ENCODE data around the gene SSU72.

SSU72 gene

GRCh38 chr1:1574721-1575537, at the start of gene SSU72:
Gene SSU72, minus strand, starts transcription at chr1:1574863. Its CDS starts 306 bp downstream, at chr1:1574557.
- H3K36me3 ChIP-seq (ENCODE audit: control insufficient read depth, insufficient read depth, low read length), result peaks cover 3% of the 10 kb centered on the region
- no peaks in the 10 kb centered on the region for H3K4me1 ChIP-seq (ENCODE audit: control insufficient read depth, insufficient read depth, low read length)
- no peaks in the 10 kb centered on the region for H3K27me3 ChIP-seq (ENCODE audit: control insufficient read depth, insufficient read depth, low read length)
- H3K9ac ChIP-seq (ENCODE audit: low read depth, low read length), result peak within 1 kb of the TSS; percentile 97
- no peaks in the 10 kb centered on the region for H3K9me3 ChIP-seq (ENCODE audit: control insufficient read depth, insufficient read depth, low read length)
- H3K4me3 ChIP-seq (ENCODE audit: low read depth, low read length), result peak within 1 kb of the TSS; percentile 96

GRCh38 chr1:1623631-1624442, 49.2 kb upstream of the SSU72 start:
- no peak overlapping the region for H3K4me3 ChIP-seq (ENCODE audit: low read depth, low read length)
- H3K9me3 ChIP-seq (ENCODE audit: control insufficient read depth, insufficient read depth, low read length), result no peaks in the 10 kb centered on the region
- H3K27me3 ChIP-seq (ENCODE audit: control insufficient read depth, insufficient read depth, low read length), result no peaks in the 10 kb centered on the region
- no peak overlapping the region for H3K9ac ChIP-seq (ENCODE audit: low read depth, low read length)
- H3K4me1 ChIP-seq (ENCODE audit: control insufficient read depth, insufficient read depth, low read length), result no peaks in the 10 kb centered on the region
- peaks cover 2% of the 10 kb centered on the region for H3K36me3 ChIP-seq (ENCODE audit: control insufficient read depth, insufficient read depth, low read length)

- no peaks in the 10 kb centered on the region for H3K27me3 ChIP-seq (ENCODE audit: control insufficient read depth, insufficient read depth, low read length)
- H3K4me3 ChIP-seq (ENCODE audit: low read depth, low read length), result no peak overlapping the region
- peaks cover 7% of the 10 kb centered on the region for H3K36me3 ChIP-seq (ENCODE audit: control insufficient read depth, insufficient read depth, low read length)
- H3K9me3 ChIP-seq (ENCODE audit: control insufficient read depth, insufficient read depth, low read length), result no peaks in the 10 kb centered on the region
- H3K4me1 ChIP-seq (ENCODE audit: control insufficient read depth, insufficient read depth, low read length), result no peaks in the 10 kb centered on the region
- no peak overlapping the region for H3K9ac ChIP-seq (ENCODE audit: low read depth, low read length)
These were observed 48.5 kb upstream of the SSU72 start for GRCh38 chr1:1623181-1623630.

GRCh38 chr1:1622788-1623094, 48.1 kb upstream of the SSU72 start:
- Histone ChIP-seq H3K9ac (ENCODE audit: low read depth, low read length) (no peak overlapping the region), H3K27me3 (ENCODE audit: control insufficient read depth, insufficient read depth, low read length) (no peaks in the 10 kb centered on the region), H3K9me3 (ENCODE audit: control insufficient read depth, insufficient read depth, low read length) (no peaks in the 10 kb centered on the region), H3K4me1 (ENCODE audit: control insufficient read depth, insufficient read depth, low read length) (no peaks in the 10 kb centered on the region), H3K4me3 (ENCODE audit: low read depth, low read length) (no peak overlapping the region), H3K36me3 (ENCODE audit: control insufficient read depth, insufficient read depth, low read length) (peaks cover 9% of the 10 kb centered on the region)

- H3K9ac ChIP-seq (ENCODE audit: low read depth, low read length), result no peak overlapping the region
- peaks cover 9% of the 10 kb centered on the region for H3K36me3 ChIP-seq (ENCODE audit: control insufficient read depth, insufficient read depth, low read length)
- H3K4me3 ChIP-seq (ENCODE audit: low read depth, low read length), result no peak overlapping the region
- no peaks in the 10 kb centered on the region for H3K4me1 ChIP-seq (ENCODE audit: control insufficient read depth, insufficient read depth, low read length)
- H3K27me3 ChIP-seq (ENCODE audit: control insufficient read depth, insufficient read depth, low read length), result no peaks in the 10 kb centered on the region
- no peaks in the 10 kb centered on the region for H3K9me3 ChIP-seq (ENCODE audit: control insufficient read depth, insufficient read depth, low read length)
These were observed 47.5 kb upstream of the SSU72 start for GRCh38 chr1:1622010-1622787.

GRCh38 chr1:1621173-1622009, 46.7 kb upstream of the SSU72 start:
- Histone ChIP-seq H3K9me3 (ENCODE audit: control insufficient read depth, insufficient read depth, low read length) (no peaks in the 10 kb centered on the region), H3K36me3 (ENCODE audit: control insufficient read depth, insufficient read depth, low read length) (peaks cover 9% of the 10 kb centered on the region), H3K4me1 (ENCODE audit: control insufficient read depth, insufficient read depth, low read length) (no peaks in the 10 kb centered on the region), H3K27me3 (ENCODE audit: control insufficient read depth, insufficient read depth, low read length) (no peaks in the 10 kb centered on the region), H3K4me3 (ENCODE audit: low read depth, low read length) (no peak overlapping the region), H3K9ac (ENCODE audit: low read depth, low read length) (no peak overlapping the region)

- no peaks in the 10 kb centered on the region for H3K4me1 ChIP-seq (ENCODE audit: control insufficient read depth, insufficient read depth, low read length)
- H3K9ac ChIP-seq (ENCODE audit: low read depth, low read length), result no peak overlapping the region
- no peaks in the 10 kb centered on the region for H3K27me3 ChIP-seq (ENCODE audit: control insufficient read depth, insufficient read depth, low read length)
- peaks cover 9% of the 10 kb centered on the region for H3K36me3 ChIP-seq (ENCODE audit: control insufficient read depth, insufficient read depth, low read length)
- no peaks in the 10 kb centered on the region for H3K9me3 ChIP-seq (ENCODE audit: control insufficient read depth, insufficient read depth, low read length)
- H3K4me3 ChIP-seq (ENCODE audit: low read depth, low read length), result no peak overlapping the region
These were observed 45.9 kb upstream of the SSU72 start for GRCh38 chr1:1620433-1621139.

- no peak overlapping the region for H3K9ac ChIP-seq (ENCODE audit: low read depth, low read length)
- H3K4me3 ChIP-seq (ENCODE audit: low read depth, low read length), result no peak overlapping the region
These were observed 45.3 kb upstream of the SSU72 start for GRCh38 chr1:1619917-1620361.

GRCh38 chr1:1618396-1619068, 43.9 kb upstream of the SSU72 start:
- no peak overlapping the region for H3K4me3 ChIP-seq (ENCODE audit: low read depth, low read length)

More at GRCh38 chr1:1619917-1620361, 45.3 kb upstream of the SSU72 start:
- Histone ChIP-seq H3K4me1 (ENCODE audit: control insufficient read depth, insufficient read depth, low read length) (no peaks in the 10 kb centered on the region), H3K27me3 (ENCODE audit: control insufficient read depth, insufficient read depth, low read length) (no peaks in the 10 kb centered on the region), H3K9me3 (ENCODE audit: control insufficient read depth, insufficient read depth, low read length) (no peaks in the 10 kb centered on the region), H3K36me3 (ENCODE audit: control insufficient read depth, insufficient read depth, low read length) (peaks cover 9% of the 10 kb centered on the region)

GRCh38 chr1:1617925-1618324, 43.3 kb upstream of the SSU72 start:
- H3K9ac ChIP-seq (ENCODE audit: low read depth, low read length), result no peak overlapping the region
- no peaks in the 10 kb centered on the region for H3K4me1 ChIP-seq (ENCODE audit: control insufficient read depth, insufficient read depth, low read length)
- no peaks in the 10 kb centered on the region for H3K9me3 ChIP-seq (ENCODE audit: control insufficient read depth, insufficient read depth, low read length)
- H3K27me3 ChIP-seq (ENCODE audit: control insufficient read depth, insufficient read depth, low read length), result no peaks in the 10 kb centered on the region
- no peak overlapping the region for H3K4me3 ChIP-seq (ENCODE audit: low read depth, low read length)
- H3K36me3 ChIP-seq (ENCODE audit: control insufficient read depth, insufficient read depth, low read length), result peaks cover 9% of the 10 kb centered on the region

More at GRCh38 chr1:1618396-1619068, 43.9 kb upstream of the SSU72 start:
- no peaks in the 10 kb centered on the region for H3K27me3 ChIP-seq (ENCODE audit: control insufficient read depth, insufficient read depth, low read length)
- peaks cover 9% of the 10 kb centered on the region for H3K36me3 ChIP-seq (ENCODE audit: control insufficient read depth, insufficient read depth, low read length)
- no peaks in the 10 kb centered on the region for H3K4me1 ChIP-seq (ENCODE audit: control insufficient read depth, insufficient read depth, low read length)
- no peaks in the 10 kb centered on the region for H3K9me3 ChIP-seq (ENCODE audit: control insufficient read depth, insufficient read depth, low read length)
- no peak overlapping the region for H3K9ac ChIP-seq (ENCODE audit: low read depth, low read length)
